ENCODE results near the gene CIB2.

GRCh38 chr15:78108300-78109084, 22.8 kb downstream of the CIB2 start:
- peak; percentile 99 for TF ChIP-seq CTCF (IDR thresholded peaks at IDR 0.05)
- TF ChIP-seq CEBPB (IDR thresholded peaks at IDR 0.05), result no peak
- TF ChIP-seq HDAC2 (IDR thresholded peaks at IDR 0.05), result no peak
- TF ChIP-seq MAX (IDR thresholded peaks at IDR 0.05), result peak; percentile 18; the same call in 1 of the 2 replicates
- no peak for TF ChIP-seq POLR2A (IDR thresholded peaks at IDR 0.05; ENCODE audit: low read length)
- TF ChIP-seq EP300 (IDR thresholded peaks at IDR 0.05), result no peak
- no peak for TF ChIP-seq RCOR1 (IDR thresholded peaks at IDR 0.05; ENCODE audit: low read depth, low read length)
- TF ChIP-seq POLR2AphosphoS2 (conservative IDR thresholded peaks at IDR 0.05; ENCODE audit: low read length), result no peak
- TF ChIP-seq USF2 (IDR thresholded peaks at IDR 0.05), result no peak
- peak; percentile 99 for TF ChIP-seq SMC3 (IDR thresholded peaks at IDR 0.05)

All from A549 (cell line).